Adipocyte (in vitro differentiated cells): ENCODE data around the gene NTNG2.
A peak's percentile ranks its signal among the peaks of the same experiment; 100 is the strongest.

ENCODE experiments used
- DNase-seq: peaks from one replicate; pipeline ENCODE4 v3.0.0-alpha.2; 2015; ENCODE audit warnings: low read depth
- H3K27me3 ChIP-seq: replicated peaks from 2 replicates; pipeline ENCODE4 v1.7.0; 2013; ENCODE audit warnings: mild to moderate bottlenecking, low read length, moderate library complexity; ENCODE audit not compliant: control insufficient read depth, insufficient read depth
- H3K36me3 ChIP-seq: 2 replicates; pipeline ENCODE4 v1.7.0; 2013; ENCODE audit warnings: low read length, mild to moderate bottlenecking, moderate library complexity; ENCODE audit not compliant: control insufficient read depth, insufficient read depth, severe bottlenecking
- H3K4me1 ChIP-seq: 2 replicates; pipeline ENCODE4 v1.7.0; 2013; ENCODE audit warnings: mild to moderate bottlenecking, low read length, moderate library complexity; ENCODE audit not compliant: control insufficient read depth, insufficient read depth
- H3K4me3 ChIP-seq: 2 replicates; pipeline ENCODE4 v1.7.0; 2013; ENCODE audit warnings: mild to moderate bottlenecking, low read length, moderate library complexity
- H3K9ac ChIP-seq: 2 replicates; pipeline ENCODE4 v1.7.0; 2013; ENCODE audit warnings: mild to moderate bottlenecking, low read length, moderate library complexity
- H3K9me3 ChIP-seq: 2 replicates; pipeline ENCODE4 v1.7.0; 2013; ENCODE audit warnings: mild to moderate bottlenecking, low read length, moderate library complexity; ENCODE audit not compliant: control insufficient read depth

The NTNG2 gene

GRCh38 chr9:132163457-132163875, 1.6 kb downstream of the NTNG2 start:
- H3K4me1 ChIP-seq = peaks cover 21% of the 10 kb centered on the region
- DNase-seq = peak; percentile 60
- peaks cover 41% of the 10 kb centered on the region for H3K27me3 ChIP-seq
- H3K36me3 ChIP-seq = no peaks in the 10 kb centered on the region
- no peak overlapping the region for H3K4me3 ChIP-seq
- no peaks in the 10 kb centered on the region for H3K9me3 ChIP-seq
- no peak overlapping the region for H3K9ac ChIP-seq

GRCh38 chr9:132163876-132164603, 2.2 kb downstream of the NTNG2 start:
- H3K36me3 ChIP-seq = no peaks in the 10 kb centered on the region
- peaks cover 22% of the 10 kb centered on the region for H3K4me1 ChIP-seq
- no peak overlapping the region for H3K4me3 ChIP-seq
- no peak overlapping the region for H3K9ac ChIP-seq
- no peak for DNase-seq
- peaks cover 41% of the 10 kb centered on the region for H3K27me3 ChIP-seq
- no peaks in the 10 kb centered on the region for H3K9me3 ChIP-seq

GRCh38 chr9:132164604-132165362, 2.9 kb downstream of the NTNG2 start:
- no peaks in the 10 kb centered on the region for H3K36me3 ChIP-seq
- H3K4me1 ChIP-seq = peaks cover 22% of the 10 kb centered on the region
- no peak overlapping the region for H3K9ac ChIP-seq
- DNase-seq = no peak
- H3K27me3 ChIP-seq = peaks cover 42% of the 10 kb centered on the region
- no peak overlapping the region for H3K4me3 ChIP-seq
- no peaks in the 10 kb centered on the region for H3K9me3 ChIP-seq

GRCh38 chr9:132166599-132166998, 4.7 kb downstream of the NTNG2 start:
- Histone ChIP-seq H3K9me3 (no peaks in the 10 kb centered on the region), H3K4me1 (peaks cover 22% of the 10 kb centered on the region), H3K4me3 (no peak overlapping the region), H3K36me3 (no peaks in the 10 kb centered on the region), H3K9ac (no peak overlapping the region), H3K27me3 (peaks cover 60% of the 10 kb centered on the region)
- DNase-seq = no peak

GRCh38 chr9:132167192-132167591, 5.3 kb downstream of the NTNG2 start:
- no peaks in the 10 kb centered on the region for H3K9me3 ChIP-seq
- no peak for DNase-seq
- H3K36me3 ChIP-seq = no peaks in the 10 kb centered on the region
- H3K4me1 ChIP-seq = peaks cover 22% of the 10 kb centered on the region
- H3K9ac ChIP-seq = no peak overlapping the region
- peaks cover 66% of the 10 kb centered on the region for H3K27me3 ChIP-seq
- no peak overlapping the region for H3K4me3 ChIP-seq

- Histone ChIP-seq H3K27me3 (peaks cover 72% of the 10 kb centered on the region), H3K9me3 (no peaks in the 10 kb centered on the region), H3K4me1 (peaks cover 22% of the 10 kb centered on the region), H3K4me3 (no peak overlapping the region), H3K9ac (no peak overlapping the region), H3K36me3 (no peaks in the 10 kb centered on the region)
- no peak for DNase-seq
Observed at GRCh38 chr9:132168347-132168746, 6.5 kb downstream of the NTNG2 start.

- no peak for DNase-seq
- Histone ChIP-seq H3K9me3 (no peaks in the 10 kb centered on the region), H3K4me3 (no peak overlapping the region), H3K4me1 (peaks cover 22% of the 10 kb centered on the region), H3K27me3 (peaks cover 75% of the 10 kb centered on the region), H3K36me3 (no peaks in the 10 kb centered on the region), H3K9ac (no peak overlapping the region)
Observed at GRCh38 chr9:132168851-132169250, 7.0 kb downstream of the NTNG2 start.

GRCh38 chr9:132169672-132170392, 8.0 kb downstream of the NTNG2 start:
- DNase-seq = peak; percentile 69
- no peaks in the 10 kb centered on the region for H3K36me3 ChIP-seq
- peaks cover 12% of the 10 kb centered on the region for H3K4me1 ChIP-seq
- H3K9me3 ChIP-seq = no peaks in the 10 kb centered on the region
- peaks cover 75% of the 10 kb centered on the region for H3K27me3 ChIP-seq
- no peak overlapping the region for H3K9ac ChIP-seq
- H3K4me3 ChIP-seq = no peak overlapping the region

- no peak for DNase-seq
- no peaks in the 10 kb centered on the region for H3K36me3 ChIP-seq
- no peak overlapping the region for H3K9ac ChIP-seq
- no peaks in the 10 kb centered on the region for H3K9me3 ChIP-seq
- peaks cover 3% of the 10 kb centered on the region for H3K4me1 ChIP-seq
- peaks cover 70% of the 10 kb centered on the region for H3K27me3 ChIP-seq
- no peak overlapping the region for H3K4me3 ChIP-seq
Observed at GRCh38 chr9:132171702-132172101, 9.8 kb downstream of the NTNG2 start.

- peaks cover 3% of the 10 kb centered on the region for H3K4me1 ChIP-seq
- peaks cover 68% of the 10 kb centered on the region for H3K27me3 ChIP-seq
- no peak overlapping the region for H3K4me3 ChIP-seq
- H3K9ac ChIP-seq = no peak overlapping the region
- H3K36me3 ChIP-seq = no peaks in the 10 kb centered on the region
- H3K9me3 ChIP-seq = peaks cover under 1% of the 10 kb centered on the region
- DNase-seq = no peak
Observed at GRCh38 chr9:132172185-132172584, 10.3 kb downstream of the NTNG2 start.

GRCh38 chr9:132175431-132175830, 13.6 kb downstream of the NTNG2 start:
- H3K4me3 ChIP-seq = no peak overlapping the region
- no peaks in the 10 kb centered on the region for H3K4me1 ChIP-seq
- H3K36me3 ChIP-seq = no peaks in the 10 kb centered on the region
- no peak overlapping the region for H3K9ac ChIP-seq
- peak; percentile 24 for DNase-seq
- peaks cover 4% of the 10 kb centered on the region for H3K9me3 ChIP-seq
- peaks cover 54% of the 10 kb centered on the region for H3K27me3 ChIP-seq
